RWPE2 (cell line): ENCODE results near the gene LMO3.

Experiments used
- ATAC-seq: fragments of 200-7000 bp; cut with Tn5 transposase; 3 replicates; pipeline ENCODE4 v1.9.1; 2021; ENCODE audit warnings: low read depth
- DNase-seq: peaks from one replicate; pipeline ENCODE4 v3.0.0-alpha.2; 2020; ENCODE audit warnings: low spot score
- H3K27ac ChIP-seq: fragments of 450-650 bp; 2 replicates; pipeline ENCODE4 v1.5.1; 2017; ENCODE audit warnings: mild to moderate bottlenecking; ENCODE audit not compliant: poor library complexity, severe bottlenecking
- H3K27me3 ChIP-seq: fragments of 250-450 bp; sonication (Bioruptor Pico); 2 replicates; pipeline ENCODE4 v1.5.1; 2021; ENCODE audit warnings: mild to moderate bottlenecking, moderate library complexity; ENCODE audit not compliant: insufficient read depth, poor library complexity, severe bottlenecking
- H3K36me3 ChIP-seq: fragments of 250-450 bp; sonication (Bioruptor Pico); 2 replicates; pipeline ENCODE4 v1.5.1; 2020; ENCODE audit warnings: low read depth, mild to moderate bottlenecking, moderate library complexity
- H3K4me1 ChIP-seq: fragments of 250-450 bp; sonication (Bioruptor Pico); 2 replicates; pipeline ENCODE4 v1.5.1; 2021; ENCODE audit warnings: mild to moderate bottlenecking, moderate library complexity; ENCODE audit not compliant: insufficient read depth, poor library complexity, severe bottlenecking
- H3K4me3 ChIP-seq: fragments of 250-450 bp; sonication (Bioruptor Pico); 2 replicates; pipeline ENCODE4 v1.5.1; 2021; ENCODE audit warnings: mild to moderate bottlenecking, moderate library complexity; ENCODE audit not compliant: severe bottlenecking
- H3K9me3 ChIP-seq: fragments of 250-450 bp; sonication (Bioruptor Pico); 2 replicates; pipeline ENCODE4 v1.5.1; 2021; ENCODE audit warnings: mild to moderate bottlenecking, moderate library complexity; ENCODE audit not compliant: severe bottlenecking
- TF ChIP-seq, protein P1 (sequence below): fragments of 450-650 bp; IDR thresholded peaks from one replicate; pipeline ENCODE4 v1.5.1; 2017; ENCODE audit warnings: mild to moderate bottlenecking, moderate library complexity; ENCODE audit not compliant: poor library complexity, severe bottlenecking

The LMO3 gene

GRCh38 chr12:16504200-16504599 is 101.8 kb downstream of the LMO3 start:
- Histone ChIP-seq H3K4me1 (no peaks in the 10 kb centered on the region), H3K27ac (no peak overlapping the region), H3K4me3 (no peak overlapping the region), H3K9me3 (no peaks in the 10 kb centered on the region), H3K27me3 (no peaks in the 10 kb centered on the region), H3K36me3 (no peaks in the 10 kb centered on the region)
- TF ChIP-seq, protein P1, sequence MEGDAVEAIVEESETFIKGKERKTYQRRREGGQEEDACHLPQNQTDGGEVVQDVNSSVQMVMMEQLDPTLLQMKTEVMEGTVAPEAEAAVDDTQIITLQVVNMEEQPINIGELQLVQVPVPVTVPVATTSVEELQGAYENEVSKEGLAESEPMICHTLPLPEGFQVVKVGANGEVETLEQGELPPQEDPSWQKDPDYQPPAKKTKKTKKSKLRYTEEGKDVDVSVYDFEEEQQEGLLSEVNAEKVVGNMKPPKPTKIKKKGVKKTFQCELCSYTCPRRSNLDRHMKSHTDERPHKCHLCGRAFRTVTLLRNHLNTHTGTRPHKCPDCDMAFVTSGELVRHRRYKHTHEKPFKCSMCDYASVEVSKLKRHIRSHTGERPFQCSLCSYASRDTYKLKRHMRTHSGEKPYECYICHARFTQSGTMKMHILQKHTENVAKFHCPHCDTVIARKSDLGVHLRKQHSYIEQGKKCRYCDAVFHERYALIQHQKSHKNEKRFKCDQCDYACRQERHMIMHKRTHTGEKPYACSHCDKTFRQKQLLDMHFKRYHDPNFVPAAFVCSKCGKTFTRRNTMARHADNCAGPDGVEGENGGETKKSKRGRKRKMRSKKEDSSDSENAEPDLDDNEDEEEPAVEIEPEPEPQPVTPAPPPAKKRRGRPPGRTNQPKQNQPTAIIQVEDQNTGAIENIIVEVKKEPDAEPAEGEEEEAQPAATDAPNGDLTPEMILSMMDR: no peak
- no peak for ATAC-seq
- DNase-seq: no peak

GRCh38 chr12:16499611-16500010 is 106.4 kb downstream of the LMO3 start:
- Histone ChIP-seq H3K36me3 (no peaks in the 10 kb centered on the region), H3K27me3 (no peaks in the 10 kb centered on the region), H3K9me3 (no peaks in the 10 kb centered on the region), H3K4me1 (no peaks in the 10 kb centered on the region), H3K27ac (no peak overlapping the region), H3K4me3 (no peak overlapping the region)
- DNase-seq (no peak), ATAC-seq (no peak)
- TF ChIP-seq, protein P1: no peak
